Measurements from ENCODE around the gene COQ5. TPM values are rescaled to one million over a fixed set of nuclear protein-coding genes. Genes with fewer than 3 reads are reported as not detected.

Gene COQ5
- total RNA-seq, 1 donor from 2014 or later, result 28.5 TPM

- H3K36me3 Mint-ChIP-seq, result peaks cover 3% of the 10 kb centered on the region
- no peaks in the 10 kb centered on the region for H3K27me3 Mint-ChIP-seq (ENCODE audit: low read depth)
- H3K9me3 Mint-ChIP-seq, result no peaks in the 10 kb centered on the region
- TF ChIP-seq CTCF (IDR thresholded peaks at IDR 0.05; ENCODE audit: unreplicated experiment), result no peak
- peak overlapping the region; percentile 86 for H3K27ac Mint-ChIP-seq
- H3K4me1 Mint-ChIP-seq, result peaks cover 44% of the 10 kb centered on the region
- DNase-seq (ENCODE audit: low spot score in 2 of 2, unreplicated experiment in 2 of 2), result no peak
- H3K4me3 Mint-ChIP-seq, result no peak overlapping the region
Measured at GRCh38 chr12:120540445-120540844, 11.5 kb upstream of the COQ5 start.

- no peak for TF ChIP-seq CTCF (IDR thresholded peaks at IDR 0.05; ENCODE audit: unreplicated experiment)
- Mint-ChIP-seq H3K4me3 (no peak overlapping the region), H3K4me1 (peaks cover 47% of the 10 kb centered on the region), H3K9me3 (no peaks in the 10 kb centered on the region), H3K27me3 (ENCODE audit: low read depth) (no peaks in the 10 kb centered on the region), H3K27ac (peak overlapping the region; percentile 84), H3K36me3 (peaks cover 3% of the 10 kb centered on the region)
- DNase-seq (ENCODE audit: low spot score in 2 of 2, unreplicated experiment in 2 of 2), result no peak
Measured at GRCh38 chr12:120539303-120539702, 10.3 kb upstream of the COQ5 start.

DNA sequence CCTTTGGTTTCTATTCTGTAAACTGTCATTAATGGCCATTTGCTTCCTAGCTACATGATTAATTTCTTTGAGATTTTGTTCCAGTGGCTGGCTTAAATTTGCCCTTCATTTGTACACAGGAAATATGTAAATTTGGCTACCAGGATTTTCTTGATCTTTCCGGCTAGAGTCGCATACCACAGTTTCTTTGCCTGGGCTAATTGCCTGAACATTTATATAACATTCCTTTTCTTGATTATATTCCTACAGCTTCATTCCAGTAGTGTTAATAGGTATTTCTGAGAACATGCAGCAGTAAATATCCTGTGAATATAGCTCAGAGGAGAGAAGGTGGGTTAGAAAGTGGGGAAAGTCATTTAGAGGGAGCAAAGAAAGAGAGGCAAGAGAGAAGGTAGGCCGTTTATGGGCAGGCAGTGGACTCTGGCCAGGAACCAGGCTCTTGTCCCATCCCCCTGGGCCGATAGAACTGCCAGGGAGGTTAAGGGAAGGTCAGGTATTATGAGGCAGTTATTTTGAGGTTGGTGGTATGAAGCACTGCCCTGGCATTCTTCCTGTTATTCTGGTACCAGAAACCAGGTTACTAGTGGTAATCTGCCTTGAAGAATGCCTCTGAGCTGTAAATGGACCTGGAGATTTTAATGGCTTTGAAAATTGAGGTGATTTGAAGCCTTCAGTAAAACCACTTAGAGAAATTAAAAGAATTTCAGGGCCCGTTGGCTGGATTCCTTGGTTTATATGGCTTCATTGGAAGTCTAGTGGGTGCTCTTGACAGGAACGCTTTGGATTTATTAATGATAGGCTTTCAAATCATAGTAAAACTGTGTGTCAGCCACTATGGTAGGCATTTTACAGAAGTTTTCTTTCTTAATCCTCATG, 9.6 kb upstream of the COQ5 start:
- Mint-ChIP-seq H3K27ac (peak overlapping the region; percentile 84), H3K4me3 (peak overlapping the region; percentile 44), H3K27me3 (ENCODE audit: low read depth) (no peaks in the 10 kb centered on the region), H3K36me3 (peaks cover 3% of the 10 kb centered on the region), H3K9me3 (no peaks in the 10 kb centered on the region), H3K4me1 (peaks cover 47% of the 10 kb centered on the region)
- no peak for TF ChIP-seq CTCF (IDR thresholded peaks at IDR 0.05; ENCODE audit: unreplicated experiment)
- no peak for DNase-seq (ENCODE audit: low spot score in 2 of 2, unreplicated experiment in 2 of 2)

DNA sequence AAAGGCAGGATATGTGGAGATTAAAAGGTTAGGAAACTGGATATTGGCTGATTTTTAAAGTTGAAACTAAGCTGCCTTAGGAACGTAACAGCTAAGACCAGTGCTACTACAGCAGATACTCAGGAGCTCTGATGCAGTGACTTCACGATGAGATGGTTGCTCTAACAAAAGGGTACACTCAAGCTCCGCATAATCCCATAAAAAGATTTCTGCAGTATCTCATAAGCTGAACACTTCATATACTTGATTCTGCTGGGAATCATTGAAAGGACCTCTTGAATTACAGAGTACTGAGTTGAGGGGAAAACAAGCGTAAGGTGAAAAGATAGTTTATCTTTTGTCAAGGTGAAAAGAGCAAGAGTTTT, 8.9 kb upstream of the COQ5 start:
- Mint-ChIP-seq H3K27me3 (ENCODE audit: low read depth) (no peaks in the 10 kb centered on the region), H3K4me3 (peak overlapping the region; percentile 44), H3K36me3 (peaks cover 3% of the 10 kb centered on the region), H3K9me3 (no peaks in the 10 kb centered on the region), H3K27ac (peak overlapping the region; percentile 84), H3K4me1 (peaks cover 47% of the 10 kb centered on the region)
- DNase-seq (ENCODE audit: low spot score in 2 of 2, unreplicated experiment in 2 of 2), result no peak
- TF ChIP-seq CTCF (IDR thresholded peaks at IDR 0.05; ENCODE audit: unreplicated experiment), result no peak

- Mint-ChIP-seq H3K4me1 (peaks cover 47% of the 10 kb centered on the region), H3K27ac (peak overlapping the region; percentile 84)
- no peak for TF ChIP-seq CTCF (IDR thresholded peaks at IDR 0.05; ENCODE audit: unreplicated experiment)
Measured at GRCh38 chr12:120536064-120536791, 7.3 kb upstream of the COQ5 start.

More at GRCh38 chr12:120536064-120536791, 7.3 kb upstream of the COQ5 start:
- Mint-ChIP-seq H3K4me3 (peak overlapping the region; percentile 95), H3K9me3 (no peaks in the 10 kb centered on the region), H3K36me3 (peaks cover 3% of the 10 kb centered on the region), H3K27me3 (ENCODE audit: low read depth) (no peaks in the 10 kb centered on the region)
- DNase-seq (ENCODE audit: low spot score in 2 of 2, unreplicated experiment in 2 of 2), result no peak
